ENCODE data around the gene ADAMTS12. TPM values are rescaled to one million over a fixed set of nuclear protein-coding genes. Genes with fewer than 3 reads are reported as not detected.

Gene ADAMTS12
- total and polyA plus RNA-seq, 9 of the 15 experiments (the other 6 are each of a cell fraction or from before 2014, with no cell fraction given) = 0.11 TPM; not detected in 8

DNA sequence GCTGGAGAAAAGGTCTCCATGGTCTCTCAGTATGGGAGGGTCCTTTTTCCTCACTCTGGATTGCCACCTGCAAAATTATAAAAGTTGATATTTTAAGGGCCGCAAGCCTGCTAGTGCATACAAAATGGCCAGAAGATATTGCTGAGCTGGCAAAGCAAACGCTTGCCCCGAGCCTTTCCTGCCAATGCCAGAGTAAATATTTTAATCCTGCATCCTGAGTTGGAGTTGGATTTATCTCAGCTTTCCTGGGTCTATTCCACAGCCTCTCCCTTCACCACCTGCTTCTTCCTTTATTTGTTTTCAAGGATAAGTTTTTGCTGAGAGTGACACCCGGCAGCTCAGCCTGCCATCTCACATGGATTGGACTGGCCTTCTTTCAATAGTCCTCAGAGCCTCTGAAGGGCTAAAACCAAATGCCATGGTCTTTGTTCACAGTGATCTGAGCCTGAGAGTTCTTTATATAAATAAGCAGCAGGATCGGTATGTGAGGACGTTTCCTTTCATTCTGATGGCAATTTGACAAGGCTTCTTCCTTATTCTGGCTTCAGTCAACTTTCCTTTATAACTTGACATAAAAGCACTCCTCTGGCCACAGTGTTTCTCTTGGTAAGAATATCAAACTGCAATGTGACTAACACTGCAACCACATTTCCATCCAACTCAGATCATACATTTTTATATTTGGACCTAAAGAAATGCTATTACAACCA is 170.1 kb downstream of the ADAMTS12 start:
- no peaks in the 10 kb centered on the region for H3K79me2 ChIP-seq (ENCODE audit: control insufficient read depth, insufficient read depth, low read length)
- H4K20me1 ChIP-seq (replicated peaks; ENCODE audit: control insufficient read depth, insufficient read depth, low read length) = no peaks in the 10 kb centered on the region
- no peak overlapping the region for H3K4me3 ChIP-seq
- intact Hi-C loops (cut with micrococcal nuclease) = no loop called here
- FAIRE-seq (no peak), ATAC-seq (no peak), DNase-seq (ENCODE audit: extremely low read depth in 1 of 4, low spot score in 3 of 4) (no peak)
- ChIA-PET CTCF (ENCODE audit: low intra/inter-chr PET ratio) (no interaction called here), POLR2A (interaction anchor here (0.6 kb wide), 1 partner anchor 1640 kb away, joined by 4 read pairs; no protein-coding TSS in a partner anchor)
- no peaks in the 10 kb centered on the region for H3K4me1 ChIP-seq (replicated peaks in 1 of 2; ENCODE audit: control insufficient read depth in 2 of 2, insufficient read depth in 2 of 2, low read length in 2 of 2)
- no peak overlapping the region for H2AFZ ChIP-seq (ENCODE audit: low read depth, low read length)
- no peaks in the 10 kb centered on the region for H3K9me1 ChIP-seq (ENCODE audit: control insufficient read depth, insufficient read depth, low read length)
- no peak overlapping the region for H3K4me2 ChIP-seq (ENCODE audit: insufficient read depth, low read length)
- BruUV-seq (replicated peaks) = no TSS peak
- TF ChIP-seq GATAD2B (IDR thresholded peaks at IDR 0.05; ENCODE audit: borderline replicate concordance) = no peak
- TF ChIP-seq CXXC5 (CRISPR knock-in tag; IDR thresholded peaks at IDR 0.05) = no peak
- no peak for TF ChIP-seq HNRNPL (IDR thresholded peaks at IDR 0.05; ENCODE audit: low read depth, low read length)
- no peak for TF ChIP-seq CHD1 (IDR thresholded peaks at IDR 0.05; ENCODE audit: low read length)
- TF ChIP-seq, protein P1, sequence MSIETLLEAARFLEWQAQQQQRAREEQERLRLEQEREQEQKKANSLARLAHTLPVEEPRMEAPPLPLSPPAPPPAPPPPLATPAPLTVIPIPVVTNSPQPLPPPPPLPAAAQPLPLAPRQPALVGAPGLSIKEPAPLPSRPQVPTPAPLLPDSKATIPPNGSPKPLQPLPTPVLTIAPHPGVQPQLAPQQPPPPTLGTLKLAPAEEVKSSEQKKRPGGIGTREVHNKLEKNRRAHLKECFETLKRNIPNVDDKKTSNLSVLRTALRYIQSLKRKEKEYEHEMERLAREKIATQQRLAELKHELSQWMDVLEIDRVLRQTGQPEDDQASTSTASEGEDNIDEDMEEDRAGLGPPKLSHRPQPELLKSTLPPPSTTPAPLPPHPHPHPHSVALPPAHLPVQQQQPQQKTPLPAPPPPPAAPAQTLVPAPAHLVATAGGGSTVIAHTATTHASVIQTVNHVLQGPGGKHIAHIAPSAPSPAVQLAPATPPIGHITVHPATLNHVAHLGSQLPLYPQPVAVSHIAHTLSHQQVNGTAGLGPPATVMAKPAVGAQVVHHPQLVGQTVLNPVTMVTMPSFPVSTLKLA (conservative IDR thresholded peaks at IDR 0.05) = no peak
- TF ChIP-seq ZNF316 (IDR thresholded peaks at IDR 0.05) = peak; percentile 42
- TF ChIP-seq C11orf30 (IDR thresholded peaks at IDR 0.05; ENCODE audit: low read depth) = peak; percentile 23; the same call in 1 of the 2 replicates
- no peak for TF ChIP-seq ZNF766 (CRISPR knock-in tag; conservative IDR thresholded peaks at IDR 0.05)
- 2% methylated on average over 6 of the region's 6 CpGs for WGBS (ENCODE audit: insufficient coverage, low coverage, missing lambda C conversion rate)
- H3K9me3 ChIP-seq (replicated peaks; ENCODE audit: control insufficient read depth, insufficient read depth, low read depth, low read length) = no peaks in the 10 kb centered on the region
- H3K27me3 ChIP-seq (ENCODE audit: control insufficient read depth in 2 of 2, insufficient read depth in 2 of 2, low read length in 2 of 2) = peaks cover 4 to 12% of the 10 kb centered on the region in 2 experiments; a peak in 3 of 5 replicates
- no peaks in the 10 kb centered on the region for H3K36me3 ChIP-seq (ENCODE audit: control insufficient read depth, insufficient read depth, low read length)
- no peak overlapping the region for H3K9ac ChIP-seq (ENCODE audit: insufficient read depth in 1 of 2, low read depth in 2 of 2, low read length in 2 of 2)
- H3K27ac ChIP-seq (ENCODE audit: extremely low read depth, low read depth, low read length) = no peak overlapping the region
- in situ Hi-C loops (cut with MboI) = no loop called here
